ENCODE measurements around the gene ITGB7.

The ITGB7 gene

DNA sequence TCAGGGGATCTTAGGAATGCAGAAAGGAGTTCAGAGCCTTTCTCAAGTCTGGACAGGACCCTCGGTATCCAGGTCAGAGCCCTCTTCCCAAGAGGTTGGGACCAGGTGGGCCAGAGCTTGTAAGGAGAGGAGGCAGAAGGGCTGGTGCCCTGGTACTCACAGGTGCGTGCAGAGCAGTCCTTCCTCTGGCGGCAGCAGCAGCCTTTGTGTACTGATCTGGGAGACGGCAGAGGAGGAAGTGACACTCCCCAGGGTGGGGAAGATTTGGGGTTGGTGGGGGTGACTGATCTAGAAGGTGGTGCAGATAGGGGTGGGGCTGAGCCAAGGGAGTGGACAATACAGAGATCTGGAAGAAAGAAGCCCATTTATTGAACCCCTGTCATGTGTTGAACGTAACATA, at the start of gene ITGB7:
TSS of gene ITGB7 (minus strand) at position 210 of the 400 bp plus-strand sequence. CDS start 6,808 bp downstream, outside the sequence.
- DNase-seq = no peak

- no peak for DNase-seq
Observed at GRCh38 chr12:53255996-53256395, 48.9 kb upstream of the ITGB7 start.

DNA sequence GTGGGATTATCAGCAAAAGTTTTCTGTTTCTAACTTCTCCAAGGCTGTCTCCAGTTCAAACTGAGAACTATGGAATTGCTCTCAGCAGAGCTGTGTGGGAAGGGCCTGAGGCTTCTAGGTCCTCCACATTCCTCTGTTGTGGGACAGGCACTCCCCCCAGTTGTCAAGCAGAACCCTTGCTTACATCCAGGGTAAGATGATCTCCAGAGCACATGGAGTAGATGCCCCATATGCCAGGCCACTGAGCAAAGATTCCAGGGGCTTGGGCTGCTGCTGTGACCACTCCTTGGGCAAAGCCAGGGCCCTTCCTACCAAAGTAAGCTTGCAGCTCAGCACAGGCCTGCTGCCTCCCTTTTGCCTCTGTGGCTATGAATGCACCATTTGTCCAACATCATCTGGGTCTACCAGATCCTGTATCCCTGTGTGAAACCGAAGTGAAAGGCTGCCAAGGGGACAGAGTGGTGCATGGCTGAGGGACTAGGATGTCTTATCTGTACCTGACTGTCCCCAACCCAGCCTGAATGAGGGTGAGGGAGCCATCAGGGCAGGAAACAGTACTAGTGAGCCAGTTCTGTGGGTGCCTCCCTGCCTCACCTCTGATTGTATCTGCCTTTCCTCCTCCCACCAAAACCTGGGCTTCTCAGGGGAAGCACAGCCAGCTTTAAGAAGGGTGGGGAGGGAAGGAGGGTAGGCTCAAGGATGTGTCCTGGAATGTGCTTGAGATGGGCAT, 47.9 kb upstream of the ITGB7 start:
- DNase-seq = no peak

GRCh38 chr12:53253298-53253697, 46.2 kb upstream of the ITGB7 start:
- DNase-seq = no peak

- no peak for DNase-seq
Observed at GRCh38 chr12:53252349-53252916, 45.4 kb upstream of the ITGB7 start.

DNA sequence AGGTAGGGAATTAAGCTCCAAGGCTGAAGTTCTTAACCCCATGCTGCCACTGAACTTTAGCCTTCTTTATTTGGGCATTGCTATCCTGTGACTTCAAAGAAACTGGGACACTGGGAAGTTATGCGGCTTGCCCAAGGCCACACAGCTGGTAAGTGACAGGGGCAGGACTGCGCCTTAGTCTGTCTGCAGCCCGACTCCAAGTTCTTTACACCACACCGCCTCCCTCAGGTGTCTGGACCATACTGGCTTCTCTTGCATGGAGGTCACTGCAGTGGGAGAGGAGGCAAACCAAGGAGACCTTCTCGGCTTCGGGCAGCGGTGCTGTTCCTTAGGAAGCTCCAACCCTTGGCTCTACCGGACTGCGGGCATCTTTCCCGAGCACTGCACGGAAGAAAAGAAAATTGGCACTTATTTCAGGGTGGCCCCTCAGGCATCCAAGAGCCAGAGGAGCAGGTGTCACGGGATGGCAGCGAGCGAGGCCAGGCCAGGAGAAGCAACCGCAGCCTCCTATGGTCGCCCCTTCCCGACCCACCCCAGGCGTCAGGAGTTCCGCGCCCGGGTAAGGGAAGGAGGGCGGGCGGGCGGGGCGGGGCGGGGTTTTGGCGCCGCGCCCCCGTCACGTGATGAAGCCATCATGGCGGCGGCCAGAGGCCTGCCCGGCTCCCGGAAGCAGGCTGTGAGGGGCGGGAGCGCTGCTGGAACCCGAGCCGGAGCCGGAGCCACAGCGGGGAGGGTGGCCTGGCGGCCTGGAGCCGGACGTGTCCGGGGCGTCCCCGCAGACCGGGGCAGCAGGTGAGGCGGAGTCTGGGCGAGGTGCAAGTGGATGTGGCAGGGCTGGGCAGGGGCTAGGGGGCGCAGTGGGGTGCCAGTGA, 44.7 kb upstream of the ITGB7 start:
- peak; percentile 66 to 81 for DNase-seq

- no peak for DNase-seq
Observed at GRCh38 chr12:53245286-53245685, 38.2 kb upstream of the ITGB7 start.

- DNase-seq = no peak
Observed at GRCh38 chr12:53244337-53244736, 37.3 kb upstream of the ITGB7 start.

DNA sequence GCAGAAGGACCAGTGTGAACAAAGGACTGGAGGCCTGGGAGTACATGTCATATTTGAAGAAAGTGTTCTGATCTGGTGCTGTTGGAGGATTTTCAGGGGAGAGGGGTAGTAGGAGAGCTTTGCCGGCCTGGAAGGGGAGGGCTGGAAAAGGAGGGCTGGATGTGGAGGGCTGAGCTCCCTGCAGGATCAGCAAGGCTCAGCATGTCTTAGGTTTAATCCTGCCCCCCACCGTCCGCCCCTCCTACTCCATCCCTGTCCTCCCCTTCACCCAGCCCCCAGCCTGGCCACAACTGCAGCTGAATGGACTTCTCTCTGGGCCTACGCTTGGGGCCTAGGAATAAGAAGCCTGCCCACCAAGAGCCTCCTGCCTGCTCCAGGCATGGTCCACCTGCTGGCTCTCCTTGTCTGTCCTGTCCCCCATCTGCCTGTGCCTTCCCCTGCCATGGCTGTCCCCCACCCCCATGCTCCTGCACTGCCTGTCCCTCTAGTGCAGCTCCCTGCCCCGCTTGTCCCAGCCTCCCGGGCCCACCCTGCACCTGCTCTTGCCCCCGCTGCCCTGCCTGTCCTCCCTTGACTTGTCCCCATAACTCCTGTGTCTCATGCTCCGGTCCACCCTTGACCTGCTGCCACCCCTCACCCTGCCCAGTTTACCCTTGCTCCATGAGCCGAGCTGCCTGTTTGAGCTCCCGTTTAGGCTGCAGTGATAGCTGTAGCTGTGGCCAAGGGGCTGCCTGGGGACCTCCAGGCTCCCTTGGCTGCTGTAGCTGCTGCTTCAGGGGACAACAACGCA, 34.8 kb upstream of the ITGB7 start:
- no peak for DNase-seq

- no peak for DNase-seq
Observed at GRCh38 chr12:53239643-53240258, 32.7 kb upstream of the ITGB7 start.

DNA sequence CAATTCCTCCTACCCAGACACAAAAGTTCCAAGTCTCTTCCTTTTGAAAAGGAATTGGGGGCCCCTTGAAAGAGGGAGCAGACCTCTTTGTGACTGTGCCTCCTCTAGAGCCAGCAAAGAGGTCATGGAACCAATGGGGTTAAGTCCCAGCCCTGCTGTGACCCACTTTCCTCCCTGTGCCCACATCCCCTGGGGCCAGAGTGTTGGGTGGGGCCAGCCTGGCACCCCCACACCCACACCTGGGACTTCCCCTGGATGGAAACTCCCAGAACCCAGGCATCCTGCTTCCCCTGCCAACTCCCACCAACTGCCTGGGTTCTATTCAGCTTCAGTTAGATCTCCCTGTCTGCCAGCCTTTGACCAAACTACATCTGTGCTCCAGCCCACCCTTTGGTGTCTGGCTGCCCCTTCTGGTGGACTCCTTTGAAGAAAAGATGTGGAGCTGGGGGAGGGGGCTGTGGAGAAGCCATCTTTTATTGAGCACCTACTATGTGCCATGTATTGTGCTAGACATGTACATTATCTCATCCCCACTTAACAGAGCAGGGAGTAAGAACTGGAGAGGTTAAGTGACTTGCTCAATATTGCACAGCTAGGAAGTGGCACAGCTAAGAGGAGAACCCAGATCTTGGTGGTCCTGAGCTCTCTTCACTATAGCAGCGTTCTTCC, 29.5 kb upstream of the ITGB7 start:
- no peak for DNase-seq

DNA sequence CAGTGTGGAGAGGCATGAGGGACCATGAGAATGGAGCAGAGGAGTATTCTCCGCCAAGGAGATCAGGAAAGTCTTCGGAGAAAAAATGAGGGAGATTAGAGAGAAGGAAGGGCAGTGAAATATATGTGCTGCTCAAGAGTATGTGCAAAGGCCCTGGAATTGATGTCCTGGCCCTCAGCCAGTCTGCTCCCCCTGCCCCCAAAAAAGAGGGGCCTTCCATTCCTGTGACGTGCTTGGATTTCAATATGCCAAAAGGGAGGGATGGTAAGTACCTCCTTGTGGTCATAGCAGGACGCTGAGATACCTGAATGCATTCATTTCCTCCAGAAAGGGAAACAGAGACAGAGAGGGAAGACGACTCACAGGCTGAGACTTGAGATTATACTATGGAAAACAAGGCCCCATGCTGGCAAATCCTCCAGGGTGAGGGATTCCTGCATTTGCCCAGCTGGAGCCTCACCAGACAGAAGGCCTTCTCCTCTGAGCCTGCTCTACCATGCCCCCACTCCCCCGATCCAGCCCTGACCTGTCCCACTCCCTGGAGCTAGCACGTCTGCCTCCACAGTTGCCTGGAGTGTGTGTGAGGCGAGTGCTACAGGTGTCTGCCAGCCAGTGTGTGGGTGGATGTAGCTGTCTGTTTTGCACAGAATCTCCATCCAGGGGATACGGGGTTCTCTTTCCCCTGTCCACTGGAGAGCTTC, 28.8 kb upstream of the ITGB7 start:
- DNase-seq = no peak

GRCh38 chr12:53235164-53235563, 28.1 kb upstream of the ITGB7 start:
- no peak for DNase-seq

GRCh38 chr12:53234271-53234914, 27.3 kb upstream of the ITGB7 start:
- no peak for DNase-seq

- no peak for DNase-seq
Observed at GRCh38 chr12:53233671-53234121, 26.6 kb upstream of the ITGB7 start.

DNA sequence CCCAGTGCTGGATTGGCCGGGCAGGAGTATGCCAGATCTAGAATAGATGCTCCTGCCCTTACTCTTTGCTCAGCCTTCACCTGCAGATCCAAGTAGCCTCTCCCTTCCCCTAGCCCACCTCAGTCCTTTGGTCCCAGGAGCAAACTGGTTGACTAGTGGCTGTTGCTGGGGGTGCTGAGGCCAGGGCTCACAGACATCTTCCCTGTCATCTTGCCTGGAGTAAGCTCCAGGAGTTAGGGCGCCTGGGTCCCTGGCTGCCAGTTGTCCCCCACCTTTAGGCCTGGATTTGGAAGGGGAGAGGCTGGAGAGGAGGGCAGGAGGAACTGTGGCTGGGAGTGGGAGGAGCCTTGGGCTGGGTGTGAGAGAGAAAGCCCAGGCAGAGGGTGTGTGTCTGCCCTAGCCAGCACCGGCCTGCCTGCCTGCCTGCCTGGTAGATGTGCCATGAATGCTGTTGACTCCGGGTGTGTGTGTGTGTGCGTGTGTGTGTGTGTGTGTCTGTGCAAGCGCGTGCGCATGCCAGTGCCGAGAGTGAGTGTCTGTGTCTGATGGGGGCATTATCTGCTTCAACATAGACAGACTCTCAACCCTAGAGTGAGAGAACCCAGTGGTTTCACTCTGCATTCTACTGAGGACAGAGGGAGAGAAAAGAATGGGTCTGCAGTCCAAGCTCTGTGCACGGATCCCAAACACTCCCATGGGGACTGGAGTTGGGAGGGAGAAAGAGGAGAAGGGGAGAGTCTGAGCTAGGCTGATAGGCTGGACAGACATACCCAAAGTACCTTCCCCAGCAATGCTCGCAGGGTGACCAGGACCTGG, 25.8 kb upstream of the ITGB7 start:
- DNase-seq = no peak

GRCh38 chr12:53231921-53232645, 25.0 kb upstream of the ITGB7 start, which contains the start of gene RARG:
TSS of gene RARG (minus strand) at chr12:53232209. CDS start at chr12:53227545, 4,664 bp downstream.
- DNase-seq = no peak

- no peak for DNase-seq
Observed at GRCh38 chr12:53231671-53231920, 24.5 kb upstream of the ITGB7 start.

Data from NCI-H187 (cell line).